GM20431 (cell line): Measurements from ENCODE around the gene CTNNBL1.

Source experiments
- in situ Hi-C: fragments of 300-500 bp; cut with MseI, MboI; formaldehyde crosslinking; loops from one replicate; pipeline ENCODE4 v1.15.0; 2020; ENCODE audit warnings: low sequenced_read_pairs; ENCODE audit not compliant: unreplicated experiment

The CTNNBL1 gene

GRCh38 chr20:37770908-37771307 lies 77.1 kb downstream of the CTNNBL1 start:
- in situ Hi-C loops, result no loop called here

- in situ Hi-C loops, result no loop called here
Observed at GRCh38 chr20:37773291-37773826, 79.5 kb downstream of the CTNNBL1 start.

- in situ Hi-C loops, result no loop called here
Observed at GRCh38 chr20:37774156-37774555, 80.3 kb downstream of the CTNNBL1 start.

- in situ Hi-C loops, result no loop called here
Observed at GRCh38 chr20:37775200-37775599, 81.4 kb downstream of the CTNNBL1 start.

- in situ Hi-C loops, result no loop called here
Observed at GRCh38 chr20:37776049-37776448, 82.2 kb downstream of the CTNNBL1 start.

- in situ Hi-C loops, result no loop called here
Observed at GRCh38 chr20:37776526-37776925, 82.7 kb downstream of the CTNNBL1 start.

- in situ Hi-C loops, result no loop called here
Observed at GRCh38 chr20:37777012-37777950, 83.5 kb downstream of the CTNNBL1 start.

GRCh38 chr20:37777988-37778659 lies 84.3 kb downstream of the CTNNBL1 start:
- in situ Hi-C loops, result no loop called here

GRCh38 chr20:37781626-37782025 lies 87.8 kb downstream of the CTNNBL1 start:
- in situ Hi-C loops, result no loop called here

GRCh38 chr20:37786043-37786442 lies 92.2 kb downstream of the CTNNBL1 start:
- in situ Hi-C loops, result no loop called here

- in situ Hi-C loops, result no loop called here
Observed at GRCh38 chr20:37789408-37789807, 95.6 kb downstream of the CTNNBL1 start.

- in situ Hi-C loops, result no loop called here
Observed at GRCh38 chr20:37790900-37791299, 97.1 kb downstream of the CTNNBL1 start.

GRCh38 chr20:37796121-37796520 lies 102.3 kb downstream of the CTNNBL1 start:
- in situ Hi-C loops, result no loop called here

- in situ Hi-C loops, result no loop called here
Observed at GRCh38 chr20:37796733-37797132, 102.9 kb downstream of the CTNNBL1 start.

GRCh38 chr20:37797669-37798175 lies 103.9 kb downstream of the CTNNBL1 start:
- in situ Hi-C loops, result no loop called here

GRCh38 chr20:37798312-37798711 lies 104.5 kb downstream of the CTNNBL1 start:
- in situ Hi-C loops, result no loop called here

GRCh38 chr20:37800618-37801017 lies 106.8 kb downstream of the CTNNBL1 start:
- in situ Hi-C loops, result no loop called here

GRCh38 chr20:37801921-37802320 lies 108.1 kb downstream of the CTNNBL1 start:
- in situ Hi-C loops, result no loop called here

- in situ Hi-C loops, result no loop called here
Observed at GRCh38 chr20:37803438-37804307, 109.8 kb downstream of the CTNNBL1 start.
